Activated CD4-positive, alpha-beta T cell treated with anti-CD3 and anti-CD28 coated beads, Interleukin-2, Interleukin-6, amounts not matched to agents 100 ng/mL and 50 ng/mL, durations not matched to agents 16 hours and 8 hours (primary cell): ENCODE measurements around the gene GLOD4.
"Not testable (repeated sequence)": the region's sequence is repeated elsewhere in the genome, so short reads cannot be mapped to it uniquely, and the experiment has no call there.

Experiments
- DNase-seq: peaks from one replicate; pipeline ENCODE4 v3.0.0-alpha.2; 2020

GLOD4 gene

GRCh38 chr17:802481-802880 lies 20.4 kb upstream of the GLOD4 start:
- DNase-seq = no peak

GRCh38 chr17:801660-802059 lies 19.6 kb upstream of the GLOD4 start:
- no peak for DNase-seq

GRCh38 chr17:800446-801242 lies 18.6 kb upstream of the GLOD4 start:
- DNase-seq = no peak

GRCh38 chr17:799261-799660 lies 17.2 kb upstream of the GLOD4 start:
- DNase-seq = no peak

- no peak for DNase-seq
These were observed 16.2 kb upstream of the GLOD4 start for GRCh38 chr17:798246-798645.

DNA sequence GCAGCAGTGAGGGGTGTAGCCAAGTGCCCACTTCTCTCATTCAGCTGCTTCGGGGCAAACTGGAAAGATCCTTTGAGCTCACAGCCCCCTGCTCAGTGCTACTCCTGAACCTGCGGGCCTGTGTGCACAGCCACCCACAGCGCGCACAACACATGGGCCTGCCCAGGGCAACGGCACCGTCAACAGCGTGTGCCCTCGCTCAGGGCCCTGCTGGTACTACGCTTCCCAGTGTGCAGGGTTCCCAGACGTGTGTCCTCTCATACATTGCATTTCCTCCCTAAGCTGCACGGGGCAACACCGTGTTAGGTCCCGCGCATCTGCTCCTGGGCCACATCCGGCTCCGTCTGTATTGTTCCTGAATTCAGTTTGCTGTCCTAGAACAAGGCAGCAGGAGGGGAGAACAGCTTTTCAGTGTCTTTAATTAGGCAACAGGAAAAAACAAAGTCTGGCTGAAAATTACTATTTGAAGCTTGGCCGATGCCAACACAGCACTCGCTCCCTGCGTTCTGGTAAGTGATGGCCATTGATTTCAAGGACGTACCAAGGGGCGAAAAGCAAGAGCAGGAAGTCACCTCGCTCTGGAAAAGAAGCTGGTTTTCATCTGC lies 15.3 kb upstream of the GLOD4 start:
- no peak for DNase-seq

- DNase-seq = no peak
These were observed 14.5 kb upstream of the GLOD4 start for GRCh38 chr17:796609-797008.

DNA sequence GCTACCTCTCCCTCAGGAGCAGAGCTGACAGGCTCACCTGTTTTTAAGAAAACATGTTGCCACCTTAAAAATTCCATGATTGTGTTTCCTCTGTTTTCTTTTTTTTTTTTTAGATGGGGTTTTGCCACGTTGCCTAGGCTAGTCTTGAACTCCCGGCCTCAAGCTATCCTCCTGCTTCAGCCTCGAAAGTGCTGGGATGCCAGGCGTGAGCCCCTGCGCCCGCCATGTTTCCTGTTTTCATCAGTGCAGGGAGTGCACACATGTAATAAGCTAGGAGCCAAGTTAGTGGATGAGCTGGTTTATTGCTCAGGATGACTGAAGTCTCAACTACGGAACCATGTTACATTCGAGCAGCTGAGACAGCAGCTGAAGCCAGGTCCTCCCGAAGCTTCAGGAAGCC lies 13.6 kb upstream of the GLOD4 start:
- no peak for DNase-seq

DNA sequence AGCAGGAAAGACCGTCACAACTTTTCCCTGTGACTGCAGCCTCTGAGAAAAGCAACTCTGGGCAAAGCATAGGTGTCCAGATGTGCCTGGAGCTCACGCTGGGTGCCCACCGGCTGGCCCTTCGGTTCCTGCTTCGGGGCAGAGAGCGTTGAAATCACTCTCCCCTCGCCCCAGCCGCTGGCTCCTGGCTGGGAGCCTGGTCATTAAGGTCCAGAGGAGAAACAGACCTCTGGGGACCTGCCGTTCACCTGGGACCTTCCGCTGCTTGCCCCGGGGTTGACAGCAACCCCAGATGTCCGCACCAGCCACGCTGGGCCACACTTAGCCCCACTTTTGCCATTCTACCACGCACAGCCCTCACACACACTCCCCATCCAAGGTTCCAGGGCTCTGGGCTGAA lies 13.2 kb upstream of the GLOD4 start:
- DNase-seq = no peak

DNA sequence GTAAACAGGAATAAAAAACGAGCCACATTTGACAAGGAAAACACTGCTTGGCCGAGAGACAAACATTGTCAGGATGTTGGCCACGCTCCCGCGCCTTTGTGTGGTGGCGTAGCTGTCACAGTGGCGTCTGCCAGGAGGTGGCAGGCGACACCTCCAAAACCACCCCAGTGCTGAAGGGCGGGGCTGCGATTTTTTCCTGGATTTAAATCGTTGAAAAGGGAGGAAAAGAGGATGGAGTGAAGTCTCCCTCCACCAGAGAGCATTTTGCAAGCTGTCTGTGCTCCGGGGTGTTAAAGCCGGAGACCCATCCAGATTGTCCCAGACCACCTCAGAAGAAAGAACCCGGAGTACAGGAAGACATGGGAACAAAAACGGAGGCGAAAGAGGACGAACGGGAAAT lies 12.8 kb upstream of the GLOD4 start:
- DNase-seq = peak; percentile 50

- DNase-seq = no peak
These were observed 10.2 kb upstream of the GLOD4 start for GRCh38 chr17:792277-792676.

- no peak for DNase-seq
These were observed 9.7 kb upstream of the GLOD4 start for GRCh38 chr17:791829-792228.

DNA sequence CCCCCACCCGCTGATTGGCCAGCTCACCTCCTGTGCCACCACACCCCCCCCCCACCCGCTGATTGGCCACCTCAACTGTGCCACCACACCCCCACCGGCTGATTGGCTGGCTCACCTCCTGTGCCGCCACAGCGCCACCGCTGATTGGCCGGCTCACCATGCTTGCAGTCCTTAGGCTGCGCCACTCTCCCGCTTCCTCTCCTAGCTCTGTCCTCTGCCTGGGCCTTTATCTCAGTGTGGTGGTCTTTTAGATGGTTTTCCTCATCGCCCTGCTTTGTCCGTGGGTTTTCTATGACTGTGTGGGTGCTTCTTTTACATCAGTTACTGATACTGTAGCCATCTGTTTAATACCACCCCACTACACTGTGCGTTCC lies 8.8 kb upstream of the GLOD4 start:
- not testable (repeated sequence) for DNase-seq

DNA sequence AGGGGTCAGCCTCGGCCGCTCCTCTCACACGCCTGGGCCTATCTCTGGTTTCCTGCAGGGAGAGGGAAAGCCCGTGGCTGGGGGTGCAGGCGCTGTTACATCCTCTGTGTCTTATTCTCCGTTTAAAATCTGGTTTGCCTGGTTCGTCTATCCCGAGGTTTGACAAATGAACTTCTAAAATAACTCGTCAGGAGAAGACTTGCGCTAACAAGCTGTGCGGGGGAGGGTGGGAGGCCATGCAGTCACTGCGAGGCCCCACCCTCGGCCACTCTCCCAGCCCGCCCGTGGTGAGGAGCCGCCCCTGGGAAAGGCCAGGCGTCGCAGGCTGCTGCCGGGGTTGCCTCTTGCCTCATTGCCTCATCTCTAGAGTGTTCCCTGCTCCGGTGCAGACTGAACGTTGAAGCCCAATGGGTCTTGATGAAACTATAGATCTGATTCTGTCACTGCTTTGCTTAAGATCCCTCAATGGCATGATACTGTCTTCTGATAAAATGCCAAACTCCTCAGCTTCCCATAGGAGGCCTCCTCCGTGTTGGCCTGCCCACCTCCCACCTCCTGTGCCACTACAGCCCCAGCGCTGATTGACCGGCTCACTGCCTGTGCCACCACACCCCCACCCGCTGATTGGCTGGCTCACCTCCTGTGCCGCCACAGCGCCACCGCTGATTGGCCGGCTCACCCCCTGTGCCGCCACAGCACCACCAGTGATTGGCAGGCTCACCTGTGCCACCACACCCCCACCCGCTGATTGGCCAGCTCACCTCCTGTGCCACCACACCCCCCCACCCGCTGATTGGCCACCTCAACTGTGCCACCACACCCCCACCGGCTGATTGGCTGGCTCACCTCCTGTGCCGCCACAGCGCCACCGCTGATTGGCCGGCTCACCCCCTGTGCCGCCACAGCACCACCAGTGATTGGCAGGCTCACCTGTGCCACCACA lies 8.1 kb upstream of the GLOD4 start:
- not testable (repeated sequence) for DNase-seq

DNA sequence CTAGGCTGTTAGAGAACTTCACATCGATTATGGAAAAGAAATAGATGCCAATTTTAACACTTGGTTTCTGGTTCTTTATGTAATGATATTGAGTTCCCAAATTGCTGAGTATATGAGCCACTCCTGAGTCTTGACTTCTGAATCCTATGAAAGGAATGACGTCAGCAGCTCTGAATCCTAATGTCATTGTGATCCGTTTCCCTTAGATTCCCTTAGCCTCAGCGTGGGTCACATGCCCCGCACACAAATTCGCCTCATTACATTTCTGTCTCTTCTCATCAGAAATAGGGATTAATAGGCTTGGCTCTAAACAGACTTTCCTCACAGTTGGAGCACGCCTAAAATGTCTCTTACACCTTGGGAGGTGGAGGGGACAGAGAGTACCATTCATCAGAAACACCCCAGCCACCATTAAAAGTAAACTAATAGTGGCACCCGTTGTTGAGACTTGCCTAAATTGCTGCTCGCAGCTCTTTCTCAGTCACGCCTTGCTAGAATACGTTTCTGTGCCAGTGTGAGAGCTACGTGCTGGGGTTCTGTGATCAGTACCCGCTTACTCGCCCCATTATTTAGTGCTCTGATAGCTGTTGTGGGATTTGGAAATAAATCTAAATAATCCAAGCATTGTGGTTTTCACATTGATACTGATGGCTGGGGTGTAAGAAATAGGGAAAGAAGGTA lies 7.2 kb upstream of the GLOD4 start:
- DNase-seq = no peak

DNA sequence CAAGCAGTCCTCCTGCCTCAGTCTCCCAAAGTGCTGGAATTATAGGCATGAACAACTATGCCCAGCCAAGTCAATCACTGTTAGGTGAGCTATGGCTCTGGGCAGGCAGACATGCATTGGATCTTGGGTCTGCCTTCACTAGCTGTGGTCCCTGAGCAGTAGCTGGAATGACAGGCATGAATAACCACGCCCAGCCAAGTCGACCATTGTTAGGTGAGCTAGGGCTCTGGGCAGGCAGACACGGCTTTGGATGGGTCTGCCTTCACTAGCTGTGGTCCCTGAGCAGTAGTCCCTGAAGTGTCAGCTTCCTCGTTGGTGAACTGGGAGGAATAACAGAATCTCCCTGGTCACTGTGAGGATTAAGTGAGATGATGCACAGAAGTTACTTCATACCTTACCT lies 6.5 kb upstream of the GLOD4 start:
- DNase-seq = no peak

GRCh38 chr17:787641-788221 lies 5.7 kb upstream of the GLOD4 start:
- DNase-seq = no peak

- not testable (repeated sequence) for DNase-seq
These were observed 3.8 kb upstream of the GLOD4 start for GRCh38 chr17:785901-786300.

DNA sequence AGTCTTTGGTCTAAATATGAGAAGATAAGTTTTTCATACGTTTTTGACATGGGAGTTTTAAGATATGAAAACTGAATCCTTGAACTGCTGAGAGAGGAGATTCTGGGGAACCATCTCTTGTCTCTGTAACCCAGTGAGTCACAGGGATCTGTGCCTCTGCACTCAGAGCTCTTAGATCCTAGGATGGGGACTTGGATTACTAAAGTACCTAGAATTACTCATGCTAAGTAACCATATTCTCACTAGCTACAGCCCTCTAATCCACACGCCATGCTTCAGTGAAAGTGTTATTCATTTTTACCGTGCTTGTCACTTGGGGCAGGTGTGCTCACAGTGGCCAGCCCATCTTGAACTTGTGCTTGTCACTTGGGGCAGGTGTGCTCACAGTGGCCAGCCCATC lies 2.1 kb upstream of the GLOD4 start:
- no peak for DNase-seq

GRCh38 chr17:778096-778495 lies 4.0 kb downstream of the GLOD4 start:
- DNase-seq = no peak

- no peak for DNase-seq
These were observed 7.8 kb downstream of the GLOD4 start for GRCh38 chr17:774313-774584.

GRCh38 chr17:773467-774312 lies 8.4 kb downstream of the GLOD4 start:
- peak; percentile 44 for DNase-seq
